ELR (cell line): ENCODE measurements around the gene ARF1.

Experiments used
- DNase-seq: peaks from one replicate; pipeline ENCODE4 v3.0.0-alpha.2; 2015; ENCODE audit warnings: low read depth

ARF1 gene

DNA sequence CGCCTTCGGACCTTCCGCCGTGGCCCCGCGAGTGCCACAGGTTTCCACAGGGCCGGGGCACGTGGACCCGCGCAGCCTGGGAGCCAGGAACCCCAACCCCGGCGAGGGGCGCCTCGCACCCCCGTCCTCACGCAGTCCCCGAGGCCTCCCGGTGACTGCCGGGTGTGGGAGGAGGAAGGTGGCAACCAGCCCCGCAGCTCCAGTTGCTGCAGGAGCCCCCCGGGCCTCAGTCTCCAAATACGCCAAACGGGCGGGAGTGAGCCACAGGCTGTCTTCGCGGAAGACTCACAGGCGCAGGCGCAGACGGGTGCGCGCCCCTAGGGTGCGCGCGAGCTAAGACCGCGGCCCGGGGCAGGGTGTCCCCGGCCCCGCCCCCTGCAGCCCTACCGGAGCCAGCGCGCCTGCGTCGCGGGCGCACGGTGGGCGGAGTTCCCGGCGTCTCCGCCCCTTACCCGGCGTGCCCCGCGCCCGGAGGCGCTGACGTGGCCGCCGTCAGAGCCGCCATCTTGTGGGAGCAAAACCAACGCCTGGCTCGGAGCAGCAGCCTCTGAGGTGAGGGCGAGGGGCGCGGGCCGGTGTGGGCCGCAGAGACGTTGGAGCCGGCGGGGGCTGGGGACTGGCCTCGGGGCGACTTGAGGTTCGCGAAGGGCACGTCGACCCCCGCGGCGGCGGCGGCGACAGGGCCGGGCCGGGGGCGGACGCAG, at the start of gene ARF1:
Gene ARF1 (plus strand): TSS at position 495 of the 704 bp plus-strand sequence. CDS start 14,407 bp downstream, outside the sequence.
- peak; percentile 92 for DNase-seq

DNA sequence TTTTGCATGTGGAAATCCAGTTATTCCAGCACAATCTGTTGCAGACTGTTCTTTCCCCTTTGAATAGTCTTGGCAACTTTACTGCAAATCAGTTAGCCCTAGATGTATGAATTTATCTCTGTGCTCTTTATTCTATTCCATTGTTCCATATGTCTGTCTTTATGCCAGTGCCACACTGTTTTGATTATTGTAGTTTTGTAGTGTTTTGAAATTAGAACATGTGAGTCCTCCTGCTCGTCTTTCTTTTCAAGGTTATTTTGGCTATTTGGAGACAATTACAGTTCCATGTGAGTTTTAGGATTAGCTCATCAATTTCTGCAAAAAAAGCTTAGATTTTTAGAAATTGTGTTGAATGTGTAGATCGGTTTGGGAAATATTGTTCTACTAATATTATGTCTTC, 49.1 kb upstream of the ARF1 start:
- no peak for DNase-seq

DNA sequence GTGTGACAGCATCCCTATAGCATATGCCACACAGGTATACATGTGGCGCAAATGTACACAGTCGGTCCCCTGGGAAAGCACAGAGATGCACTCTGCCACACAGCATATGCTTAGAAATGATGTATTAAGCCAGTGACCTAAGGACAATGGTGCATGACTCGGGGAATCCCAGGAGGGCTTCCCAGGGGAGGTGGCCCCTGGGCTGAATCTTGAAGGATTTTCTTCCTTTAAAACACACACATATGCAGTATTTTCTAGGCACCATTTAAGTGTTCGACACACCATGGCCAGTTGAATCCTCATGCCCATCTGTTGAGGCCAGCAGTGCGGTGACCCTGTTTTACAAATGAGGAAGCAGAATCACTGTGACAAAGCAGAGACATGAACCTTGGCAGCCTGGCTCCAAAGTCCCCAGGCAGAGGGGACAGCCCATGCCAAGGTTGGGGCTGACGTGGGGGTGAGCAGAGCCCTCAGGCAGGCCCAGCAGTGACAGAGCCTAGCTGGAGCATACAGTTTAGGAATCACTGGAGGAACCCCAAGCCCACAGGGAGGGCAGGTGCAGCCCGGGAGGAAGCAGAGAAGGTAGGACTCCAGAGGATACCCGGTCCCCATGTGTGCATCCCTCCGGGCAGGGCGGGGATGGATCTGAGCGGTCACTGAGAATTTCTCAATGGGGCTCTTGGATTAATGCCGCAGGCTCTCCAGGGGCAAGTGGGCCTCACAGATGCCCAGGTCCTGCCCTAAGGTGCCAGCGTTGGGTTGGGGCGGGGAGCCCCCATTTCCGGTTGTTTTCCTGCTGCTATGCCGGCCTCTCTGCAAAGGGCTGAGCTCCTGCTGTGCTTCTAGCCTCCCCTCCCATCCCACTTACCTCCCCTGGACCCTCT, 47.3 kb upstream of the ARF1 start:
- no peak for DNase-seq

DNA sequence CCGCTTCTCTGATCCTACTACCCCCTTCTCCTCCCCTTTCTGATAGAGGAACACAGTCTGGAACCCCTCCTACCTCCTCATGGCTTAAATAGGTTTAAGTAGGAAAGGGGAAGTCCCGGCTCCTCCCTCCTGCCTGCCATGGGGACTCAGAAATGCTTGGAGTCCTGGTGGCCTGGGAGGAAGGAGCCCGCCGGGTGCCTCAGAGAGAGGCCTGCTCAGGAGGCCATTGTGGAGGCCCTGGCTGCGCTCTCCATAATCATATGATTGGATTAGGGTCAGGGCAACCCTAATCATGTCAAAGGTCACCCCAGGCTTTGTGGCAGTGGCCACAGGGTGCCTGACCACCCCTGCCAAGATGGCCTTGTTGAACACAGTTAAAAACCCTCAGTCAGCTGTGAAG, 46.7 kb upstream of the ARF1 start:
- DNase-seq, result no peak

DNA sequence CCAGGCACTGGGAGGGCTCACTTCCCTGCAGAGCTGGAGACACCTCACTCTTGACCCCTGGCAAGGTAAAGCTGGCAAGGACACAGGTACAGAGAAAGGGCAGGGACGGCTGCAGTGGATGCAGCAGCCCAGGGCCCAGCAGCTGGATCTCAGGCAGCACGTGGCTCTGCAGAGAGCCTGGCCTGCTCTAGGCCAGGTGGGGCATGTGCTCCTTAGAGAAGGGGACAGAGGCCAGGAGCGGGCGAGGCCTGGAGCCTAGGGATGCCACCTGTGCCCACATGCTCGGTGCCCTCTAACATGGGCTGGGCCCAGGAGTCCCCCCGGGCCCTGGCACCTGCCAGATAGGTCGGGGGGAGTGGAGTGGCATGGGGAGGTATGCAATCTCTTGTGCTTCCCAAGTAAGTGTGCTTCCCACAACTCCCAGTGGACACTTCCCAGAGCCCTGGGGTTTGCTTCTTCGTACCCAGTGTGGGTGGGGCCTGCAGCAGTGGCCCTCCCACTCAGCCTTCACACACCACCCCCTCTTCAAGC, 45.7 kb upstream of the ARF1 start:
- no peak for DNase-seq

DNA sequence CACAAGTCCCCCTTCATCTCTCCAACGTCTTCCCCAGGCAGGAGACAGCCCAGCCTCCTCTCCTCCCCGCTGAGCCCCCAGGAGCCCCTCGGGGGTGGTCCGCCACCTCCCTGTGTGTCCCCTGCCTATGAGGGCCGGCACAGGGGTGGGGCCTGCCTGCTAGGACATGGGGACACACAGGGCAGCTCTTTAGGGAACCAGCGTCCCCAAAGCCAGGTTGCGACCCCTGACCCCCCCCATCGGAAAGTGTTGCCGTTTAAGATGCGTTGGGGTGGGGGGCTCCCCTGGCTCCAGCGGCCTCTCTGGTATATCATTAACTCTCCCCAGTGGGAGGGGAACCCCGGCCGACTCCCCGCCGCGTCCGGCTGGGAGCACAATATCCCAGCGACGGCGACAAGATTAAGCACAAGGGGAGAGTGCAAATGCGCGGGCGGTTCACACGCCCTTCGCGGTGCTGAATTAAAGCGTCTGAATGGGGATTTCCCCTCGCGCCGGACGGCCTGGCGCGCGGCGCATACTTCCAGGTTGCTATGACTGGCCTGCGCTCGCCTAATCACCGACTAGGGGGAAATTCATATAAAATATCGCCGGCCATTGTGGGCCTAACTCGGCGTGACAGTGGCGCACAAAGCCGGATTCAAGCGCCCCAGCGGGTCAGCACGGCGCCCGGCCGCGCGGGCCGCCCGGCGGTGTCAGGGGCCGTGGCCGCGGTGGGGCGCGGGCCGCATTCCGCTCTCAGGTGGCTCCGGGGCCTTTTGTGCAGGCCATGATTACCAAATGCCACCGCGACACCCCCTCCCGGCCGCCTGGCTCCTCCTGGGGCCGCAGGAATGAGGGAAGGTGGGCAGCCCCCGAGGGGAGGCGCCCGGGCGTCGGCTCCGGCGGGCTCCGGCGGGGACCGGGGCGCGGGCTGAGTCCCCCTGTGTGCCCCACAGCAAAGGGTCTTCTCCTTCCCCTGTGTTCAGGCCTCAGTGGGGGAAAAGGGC, 44.8 kb upstream of the ARF1 start:
- DNase-seq, result peak; percentile 10

DNA sequence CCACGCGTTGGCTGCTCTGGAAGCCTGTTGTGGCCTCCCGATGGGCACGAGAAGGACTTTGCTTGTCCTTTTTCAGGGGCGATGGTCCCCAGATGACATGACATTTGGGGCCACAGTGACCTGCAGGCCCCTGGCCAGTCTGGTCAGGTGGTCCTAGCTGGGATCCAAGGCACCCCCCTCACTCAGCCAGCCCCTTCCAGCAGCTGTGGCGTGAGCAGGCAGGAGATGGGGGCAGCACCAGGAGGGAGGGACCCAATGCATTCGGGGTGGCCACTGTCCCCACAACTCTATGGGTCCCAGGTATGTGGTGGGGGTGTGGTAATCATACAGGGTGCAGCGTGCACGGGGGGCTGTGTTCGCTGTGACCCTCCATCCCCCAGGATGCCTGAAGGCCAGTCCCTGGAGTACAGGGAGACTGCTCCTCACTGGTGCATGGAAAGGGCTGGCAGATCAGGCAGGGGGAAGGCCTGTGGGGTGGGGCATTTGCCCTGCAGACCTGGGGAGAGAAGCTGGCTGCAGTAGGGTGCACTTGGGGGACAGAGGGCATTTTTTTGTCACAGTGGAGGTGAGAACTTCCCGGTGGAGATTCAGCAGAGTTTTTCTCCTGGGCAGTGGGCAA, 44.0 kb upstream of the ARF1 start:
- no peak for DNase-seq

DNA sequence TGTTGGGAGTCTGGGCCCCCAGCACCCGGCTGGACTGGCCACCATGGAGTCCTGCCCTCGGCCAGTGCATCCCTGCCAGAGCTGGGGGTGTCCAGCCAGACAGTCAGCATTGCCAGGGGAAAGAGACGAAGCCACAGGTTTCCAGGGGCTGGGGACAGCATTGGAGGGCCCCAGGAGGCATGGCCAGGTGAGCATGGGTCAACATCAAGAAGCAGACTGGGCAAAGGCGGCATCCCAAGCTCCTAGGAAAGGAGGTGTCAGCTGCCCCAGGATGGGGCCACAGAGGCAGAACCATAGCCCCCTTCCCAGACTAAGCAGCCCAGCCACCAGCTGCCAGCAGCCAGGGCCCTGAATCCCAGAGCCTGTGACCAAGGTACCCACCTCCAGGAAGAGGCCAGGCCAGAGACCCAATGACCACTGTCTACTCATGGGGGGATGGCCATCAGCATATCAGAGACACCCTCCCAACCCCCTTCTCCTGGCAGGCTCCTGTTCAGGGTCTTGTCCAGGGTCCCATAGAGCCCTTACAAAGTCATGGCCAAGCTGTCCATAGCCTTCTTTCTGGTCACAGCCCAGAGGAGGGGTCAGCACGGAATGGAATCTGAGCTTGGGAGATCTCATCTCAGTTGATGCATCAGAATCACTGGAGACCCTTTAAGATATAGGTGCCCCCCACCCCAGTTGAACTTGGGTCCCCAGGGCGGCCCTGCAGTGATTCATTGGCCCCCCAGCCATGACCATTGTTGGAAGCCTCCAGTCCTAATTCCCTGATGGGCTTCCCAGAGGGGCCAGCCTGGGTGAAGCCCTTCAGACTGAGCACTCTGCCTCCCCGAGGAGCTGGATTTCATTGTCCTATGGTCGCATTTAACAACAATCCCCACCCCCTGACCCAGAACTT, 43.3 kb upstream of the ARF1 start:
- no peak for DNase-seq

DNA sequence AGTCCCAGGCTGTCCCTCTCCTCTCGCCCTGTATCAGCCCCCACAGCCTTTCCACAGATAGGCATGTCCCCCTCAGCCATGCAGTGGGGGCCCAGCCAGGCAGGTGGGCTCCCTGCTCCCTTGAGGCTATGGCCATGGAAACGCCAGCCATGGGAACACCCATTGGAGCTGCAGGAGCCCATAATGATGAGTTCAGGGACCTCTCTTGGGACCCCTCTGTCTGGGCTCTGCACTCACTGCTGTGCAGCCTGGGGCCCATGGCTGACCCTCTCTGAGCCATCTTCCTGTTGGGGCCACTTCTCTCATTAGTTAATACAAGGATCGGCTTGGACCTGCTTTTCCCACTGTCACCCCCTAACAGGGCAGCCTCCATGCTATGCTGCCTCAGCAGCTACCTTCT, 42.5 kb upstream of the ARF1 start:
- no peak for DNase-seq

DNA sequence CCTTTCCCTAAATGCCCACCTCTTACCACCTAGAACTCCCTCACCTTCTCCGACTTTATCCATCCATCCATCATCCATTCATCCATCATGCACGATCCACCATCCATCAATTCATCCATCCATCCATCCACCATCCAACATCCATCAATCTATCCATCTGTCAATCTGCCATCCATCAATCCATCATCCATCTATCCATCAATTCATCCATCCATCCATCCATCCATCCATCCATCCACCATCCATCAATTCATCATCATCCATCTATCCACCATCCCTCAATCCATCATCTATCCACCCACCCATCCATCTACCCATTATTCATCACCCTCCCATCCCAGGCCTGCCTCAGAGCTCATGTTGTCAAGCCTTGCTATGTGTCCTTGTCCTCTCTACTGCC, 41.2 kb upstream of the ARF1 start:
- no peak for DNase-seq

DNA sequence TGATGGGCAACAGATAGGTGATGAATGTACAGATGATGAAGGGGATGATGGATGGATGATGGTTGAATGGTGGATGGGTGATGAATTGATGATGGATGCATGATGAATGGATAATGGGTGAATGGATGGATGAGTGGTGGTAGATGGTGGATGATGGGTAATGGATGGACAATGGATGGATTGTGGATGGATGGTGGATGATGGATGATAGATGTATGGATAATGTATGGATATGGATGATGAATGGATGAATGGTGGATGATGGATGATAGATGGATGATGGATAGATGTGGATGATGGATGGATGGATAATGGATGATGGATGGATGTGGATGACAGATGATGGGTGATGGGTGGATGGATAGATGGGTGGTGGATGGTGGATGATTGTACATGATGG, 40.0 kb upstream of the ARF1 start:
- DNase-seq, result no peak

DNA sequence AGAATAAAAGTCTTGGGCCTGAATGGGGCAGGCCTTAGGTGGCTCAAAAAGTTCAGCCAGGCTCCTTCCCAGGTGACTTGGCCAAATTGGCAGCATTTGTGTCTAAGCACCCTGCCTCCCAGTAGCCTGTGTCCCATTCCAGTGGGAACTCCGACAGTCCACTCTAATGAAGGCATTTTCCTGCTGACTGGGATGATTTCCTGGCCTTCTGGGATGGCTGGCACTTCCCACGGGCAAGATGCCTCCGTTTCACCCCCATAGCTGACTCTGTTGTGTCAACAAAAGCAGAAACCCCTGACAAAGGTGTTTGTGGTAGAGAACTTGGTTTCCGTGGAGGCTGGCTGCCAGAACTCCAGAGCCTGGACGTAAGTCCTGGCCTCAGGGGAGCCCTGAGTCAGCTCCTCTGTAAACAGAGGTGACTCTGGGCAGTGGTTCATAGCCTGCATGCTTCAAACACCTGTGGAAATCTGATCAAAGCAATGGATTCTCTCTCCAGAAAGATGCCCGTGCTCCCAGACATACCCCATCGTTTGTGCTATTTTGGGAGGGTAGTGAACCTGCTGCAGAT, 39.1 kb upstream of the ARF1 start:
- DNase-seq, result peak; percentile 51

DNA sequence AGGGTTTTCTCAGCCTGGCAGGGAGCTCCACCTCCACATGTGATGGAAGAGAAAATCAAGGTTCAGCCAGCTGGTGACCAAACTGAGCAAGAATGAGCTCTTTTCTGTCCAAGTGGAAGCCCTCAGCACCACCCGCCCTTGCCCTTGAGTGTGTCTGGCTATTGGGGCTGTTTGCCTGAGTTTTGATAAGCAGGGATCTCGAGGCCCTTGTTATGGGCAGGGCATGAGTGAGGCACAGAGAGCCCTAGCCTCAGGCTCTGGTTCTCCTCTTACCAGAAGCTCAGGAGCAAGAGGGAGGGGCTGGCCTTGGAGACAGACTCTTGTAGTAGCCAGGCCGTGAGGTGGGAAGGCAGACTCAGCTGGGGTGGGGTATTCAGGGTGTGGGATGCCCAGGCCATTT, 37.5 kb upstream of the ARF1 start:
- DNase-seq, result no peak

DNA sequence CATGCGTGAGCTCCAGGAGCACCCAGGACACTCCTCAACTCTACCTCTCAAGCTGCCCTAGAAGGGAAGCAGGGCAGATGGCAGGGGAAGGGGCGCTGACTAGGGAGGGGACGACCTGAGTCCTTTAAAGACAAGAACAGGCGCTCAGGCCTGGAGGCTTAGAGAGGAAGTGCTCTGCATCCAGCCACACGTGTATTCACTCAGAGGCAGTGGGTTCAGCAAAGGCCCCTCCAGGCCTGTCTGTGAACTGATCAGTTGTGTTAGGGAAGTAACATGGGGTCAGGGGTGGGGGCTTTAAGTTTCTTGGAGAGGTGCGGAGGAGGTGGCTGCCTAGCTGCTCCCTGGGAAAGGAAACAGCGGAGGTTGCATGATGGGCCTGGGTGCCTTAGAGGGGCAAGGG, 37.1 kb upstream of the ARF1 start:
- no peak for DNase-seq

DNA sequence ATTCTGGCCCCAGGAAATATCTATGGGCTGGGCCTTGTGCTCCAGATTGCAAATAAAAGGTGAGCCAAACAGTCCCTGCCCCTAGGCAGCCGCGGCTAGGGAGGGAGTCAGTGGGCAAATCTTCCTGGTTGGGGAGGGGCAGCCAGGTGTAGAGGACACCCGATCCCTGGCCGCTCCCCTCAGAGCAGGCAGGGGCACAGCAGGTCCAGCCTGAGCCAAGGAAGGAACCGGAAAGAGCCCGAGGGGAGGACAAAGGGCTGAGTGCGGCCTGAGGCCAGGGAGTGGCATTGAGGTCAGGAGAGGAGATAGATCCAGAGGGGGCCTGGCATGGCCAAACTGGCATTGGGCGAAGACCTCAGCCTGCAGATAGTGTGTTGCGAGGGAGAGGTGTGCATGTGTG, 36.6 kb upstream of the ARF1 start:
- DNase-seq, result no peak

DNA sequence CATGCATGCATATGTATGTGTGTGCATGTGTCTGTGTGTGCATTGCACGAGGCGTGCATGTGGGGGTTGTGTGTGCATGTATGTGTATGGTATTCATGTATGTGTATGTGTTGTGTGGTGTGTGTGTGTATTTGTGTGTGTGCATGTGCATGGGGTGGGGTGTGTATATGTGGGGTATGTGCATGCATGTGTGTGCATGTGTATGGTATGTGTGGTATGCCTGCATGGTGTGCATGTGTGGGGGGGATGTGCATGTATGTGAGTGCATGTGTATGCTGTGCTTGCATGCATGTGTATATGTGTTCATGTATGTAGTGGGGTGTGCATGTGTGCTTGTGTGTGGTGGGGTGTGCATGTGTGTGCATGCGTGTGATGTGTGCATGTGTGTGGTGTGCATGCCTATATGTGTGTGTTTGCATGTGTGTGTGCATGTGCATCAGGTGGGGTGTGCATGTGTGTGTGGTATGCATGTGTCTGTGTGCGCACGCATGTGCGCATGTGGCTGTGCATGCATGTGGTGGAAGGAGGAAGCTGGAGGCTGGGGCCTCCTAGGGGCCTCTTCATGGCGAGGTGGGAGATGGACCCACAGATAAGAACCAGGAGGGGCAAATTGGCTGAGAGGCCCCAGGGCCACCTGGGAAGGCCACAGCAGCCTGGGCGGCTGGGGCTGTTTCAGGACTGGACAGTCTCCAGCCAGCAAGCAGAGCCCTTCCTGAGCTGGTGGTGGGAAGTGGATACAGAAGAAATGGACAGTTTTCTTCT, 35.9 kb upstream of the ARF1 start:
- no peak for DNase-seq

DNA sequence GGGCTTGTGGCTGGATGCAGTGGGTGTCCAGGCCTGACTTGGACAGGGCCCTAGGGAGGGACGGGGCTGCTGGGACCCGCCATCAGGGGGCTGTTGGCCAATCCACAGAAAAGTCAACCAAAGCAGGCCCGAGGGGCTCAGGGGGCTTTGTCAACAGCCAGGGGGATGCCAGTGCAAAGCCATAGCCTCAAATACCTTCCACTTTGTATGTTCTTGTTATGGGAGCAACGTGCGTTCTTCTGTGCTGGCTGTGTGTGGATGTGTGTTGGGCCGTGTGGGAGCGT, 35.4 kb upstream of the ARF1 start:
- DNase-seq, result no peak

DNA sequence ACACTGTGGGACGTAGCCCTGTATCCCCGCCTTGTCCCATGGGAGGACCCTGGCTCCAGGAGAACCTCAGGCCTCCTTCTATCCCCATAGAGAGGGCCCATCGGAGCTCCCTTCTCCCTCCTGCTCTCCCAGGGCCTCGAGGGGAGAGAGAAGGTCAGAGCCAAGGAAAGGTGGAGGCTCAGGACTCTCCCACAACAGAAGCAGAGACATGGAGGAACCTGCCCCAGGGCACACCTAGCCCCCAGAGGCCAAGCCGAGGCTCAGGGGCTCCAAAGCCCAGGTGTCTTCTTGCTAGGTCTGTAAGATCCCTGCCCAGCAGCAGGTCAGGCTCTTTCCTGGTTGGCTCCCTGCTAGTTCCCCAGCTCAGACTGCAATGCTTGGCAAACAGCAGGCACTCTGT, 34.4 kb upstream of the ARF1 start:
- DNase-seq, result no peak

DNA sequence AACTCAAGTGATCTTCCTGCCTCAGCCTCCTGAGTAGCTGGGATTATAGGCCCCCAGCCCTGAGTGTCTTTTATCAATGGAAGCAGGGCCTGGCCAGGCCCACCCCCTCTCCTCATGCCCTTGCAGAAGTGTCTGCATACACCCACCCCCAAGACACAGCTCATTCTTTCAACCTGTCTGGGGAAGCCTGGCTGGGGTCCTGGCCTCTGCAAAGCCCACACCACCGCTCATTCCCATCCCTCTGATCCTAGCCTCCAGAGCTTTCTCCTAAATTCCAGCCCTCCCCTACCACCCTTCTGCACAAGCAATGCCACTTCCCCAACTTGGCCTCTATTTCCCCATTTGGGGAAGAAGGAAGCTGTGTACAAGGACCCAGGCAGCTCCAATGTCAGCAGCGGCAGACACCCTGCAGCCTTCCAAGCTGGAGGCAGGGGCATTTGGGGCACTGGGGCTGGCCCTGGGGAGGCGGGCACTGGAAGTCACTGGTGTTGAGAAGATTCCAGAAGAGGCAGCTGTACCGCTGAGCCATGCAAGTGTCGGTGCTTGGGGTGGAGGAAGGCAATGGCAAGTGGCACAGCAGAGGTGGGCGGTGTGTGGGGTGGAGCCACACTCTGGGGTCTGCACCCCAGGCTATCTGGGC, 33.7 kb upstream of the ARF1 start:
- DNase-seq, result no peak
